Thyroid gland (tissue), 4 donors: ENCODE data around the gene MPL.

Experiments
- CTCF ChIP-seq, 6 experiments: fragments of 200-600 bp in 3 of 6; fragments of 450-650 bp in 3 of 6; sonication (generic) in 3 of 6; IDR thresholded peaks; one replicate each; pipeline ENCODE4 v1.5.1; 2016 to 2019; ENCODE audit warnings: antibody characterized with exemption in 6 of 6, mild to moderate bottlenecking in 2 of 6, inconsistent platforms in 1 of 6, moderate library complexity in 1 of 6
- POLR2A ChIP-seq, 2 donors: fragments of 450-650 bp; IDR thresholded peaks; one replicate each; pipeline ENCODE4 v1.6.1; 2017; ENCODE audit warnings: antibody characterized with exemption in 2 of 2, mild to moderate bottlenecking in 2 of 2, moderate library complexity in 1 of 2

GRCh38 chr1:43352881-43353280, 15.3 kb downstream of the MPL start:
- no peak for TF ChIP-seq CTCF (IDR thresholded peaks at IDR 0.05)
- no peak for TF ChIP-seq POLR2A (IDR thresholded peaks at IDR 0.05)
